Glutamatergic neuron (in vitro differentiated cells): Measurements from ENCODE around the gene PGM2. TPM values are rescaled to one million over a fixed set of nuclear protein-coding genes. Genes with fewer than 3 reads are reported as not detected.

Source experiments
- DNase-seq: peaks from one replicate; pipeline ENCODE4 v3.0.0; 2022
- H3K27ac Mint-ChIP-seq: one replicate; pipeline ENCODE4 v1.8.0; 2020; ENCODE audit warnings: mild to moderate bottlenecking, mixed read lengths, inconsistent platforms; ENCODE audit not compliant: unreplicated experiment
- H3K27me3 Mint-ChIP-seq: one replicate; pipeline ENCODE4 v1.8.0; 2020; ENCODE audit warnings: mild to moderate bottlenecking, moderate library complexity, mixed read lengths, inconsistent platforms; ENCODE audit not compliant: unreplicated experiment
- H3K36me3 Mint-ChIP-seq: one replicate; pipeline ENCODE4 v1.8.0; 2020; ENCODE audit warnings: mild to moderate bottlenecking, mixed read lengths, inconsistent platforms; ENCODE audit not compliant: unreplicated experiment
- H3K4me1 Mint-ChIP-seq: one replicate; pipeline ENCODE4 v1.8.0; 2020; ENCODE audit warnings: mild to moderate bottlenecking, low read depth, mixed read lengths, inconsistent platforms; ENCODE audit not compliant: unreplicated experiment
- H3K4me3 Mint-ChIP-seq: one replicate; pipeline ENCODE4 v1.8.0; 2020; ENCODE audit warnings: mild to moderate bottlenecking, mixed read lengths, inconsistent platforms; ENCODE audit not compliant: unreplicated experiment
- H3K9me3 Mint-ChIP-seq: one replicate; pipeline ENCODE4 v1.8.0; 2020; ENCODE audit warnings: mild to moderate bottlenecking, moderate library complexity, mixed read lengths, inconsistent platforms; ENCODE audit not compliant: unreplicated experiment
- CTCF ChIP-seq: fragments of 200-600 bp; sonication (generic); IDR thresholded peaks from one replicate; pipeline ENCODE4 v1.5.0; 2021; ENCODE audit not compliant: partially characterized antibody, unreplicated experiment
- total RNA-seq: library from RNA; stranded (reverse); fragmentation: NEBNext Ultra II Directional; extraction: Animal tissue kit (Norgen Biotek cat#: 25700); gene quantifications from one replicate; pipeline ENCODE4 v1.2.1, GENCODE V29; 2021; ENCODE audit not compliant: unreplicated experiment

Gene PGM2
- total RNA-seq, 1 donor from 2014 or later, result 8.8 TPM

- Mint-ChIP-seq H3K9me3 (no peaks in the 10 kb centered on the region), H3K27ac (no peak overlapping the region), H3K4me3 (no peak overlapping the region), H3K27me3 (peaks cover 12% of the 10 kb centered on the region), H3K36me3 (no peaks in the 10 kb centered on the region), H3K4me1 (no peaks in the 10 kb centered on the region)
- TF ChIP-seq CTCF, result no peak
- DNase-seq, result no peak
Measured at GRCh38 chr4:37885496-37885895, 59.0 kb downstream of the PGM2 start.

- Mint-ChIP-seq H3K9me3 (peaks cover 2% of the 10 kb centered on the region), H3K4me3 (peak overlapping the region; percentile 77), H3K27me3 (peaks cover 21% of the 10 kb centered on the region), H3K27ac (no peak overlapping the region), H3K4me1 (no peaks in the 10 kb centered on the region), H3K36me3 (no peaks in the 10 kb centered on the region)
- TF ChIP-seq CTCF, result no peak
- DNase-seq, result peak; percentile 22
Measured at GRCh38 chr4:37889849-37890800, 63.6 kb downstream of the PGM2 start.

DNA sequence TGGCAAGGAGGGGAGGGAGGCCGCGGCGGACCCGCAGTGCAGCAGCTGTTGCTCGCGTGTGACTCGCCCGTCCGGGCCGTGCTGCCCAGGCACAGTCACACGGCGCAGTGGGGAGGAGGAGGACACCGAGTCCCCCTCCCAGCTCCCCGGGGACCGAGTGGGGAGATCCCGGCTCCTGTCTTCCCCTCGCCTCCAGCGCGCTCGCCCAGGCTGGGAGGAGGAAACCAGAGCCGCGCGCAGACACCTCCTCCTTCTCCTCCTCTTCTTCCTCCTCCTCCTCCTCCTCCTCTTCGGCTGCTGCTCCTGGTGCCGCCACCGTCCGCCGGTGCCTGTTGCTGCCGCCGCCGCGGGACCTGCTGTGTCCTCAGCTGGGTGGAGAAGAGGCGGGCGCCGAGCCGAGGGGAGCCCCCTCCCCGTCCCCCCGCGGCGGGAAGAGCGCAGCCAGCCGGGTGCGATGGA, 64.3 kb downstream of the PGM2 start, which contains the start of gene TBC1D1:
Gene TBC1D1, plus strand, starts transcription at position 284 of the 459 bp plus-strand sequence. CDS start 11,012 bp downstream, outside the sequence.
- Mint-ChIP-seq H3K27ac (no peak within 1 kb of the TSS), H3K4me3 (peak within 1 kb of the TSS; percentile 77), H3K36me3 (no peaks in the 10 kb centered on the region), H3K27me3 (peaks cover 21% of the 10 kb centered on the region), H3K9me3 (peaks cover 2% of the 10 kb centered on the region), H3K4me1 (no peaks in the 10 kb centered on the region)
- peak; percentile 41 for DNase-seq
- TF ChIP-seq CTCF, result no peak

- peaks cover 20% of the 10 kb centered on the region for H3K27me3 Mint-ChIP-seq
- H3K36me3 Mint-ChIP-seq, result no peaks in the 10 kb centered on the region
- DNase-seq, result no peak
- H3K4me3 Mint-ChIP-seq, result peak overlapping the region; percentile 71
- peaks cover 2% of the 10 kb centered on the region for H3K9me3 Mint-ChIP-seq
- H3K4me1 Mint-ChIP-seq, result no peaks in the 10 kb centered on the region
- H3K27ac Mint-ChIP-seq, result no peak overlapping the region
- TF ChIP-seq CTCF, result no peak
Measured at GRCh38 chr4:37891260-37892159, 65.0 kb downstream of the PGM2 start.
